Endothelial cell of umbilical vein (primary cell): ENCODE results near the gene JAZF1. TPM values are rescaled to one million over a fixed set of nuclear protein-coding genes. Genes with fewer than 3 reads are reported as not detected.

Source experiments
- BruUV-seq: library from RNA; stranded (reverse); fragments of 400-500 nt; replicated peaks from 2 replicates; lab custom pipeline; 2021; lab: Mats Ljungman, UMichigan
- CTCF ChIA-PET: fragments of 300-600, 350-600 bp; sonication (Branson Sonifier 250); formaldehyde crosslinking; loops from one replicate; lab custom pipeline; 2021; ENCODE audit warnings: antibody characterized with exemption, inconsistent platforms; lab: Charles Lee
- POLR2A ChIA-PET: fragments of 300-600, 350-600 bp; sonication (Branson Sonifier 250); formaldehyde crosslinking; loops from one replicate; lab custom pipeline; 2021; ENCODE audit warnings: antibody characterized with exemption, inconsistent platforms; lab: Charles Lee
- DNase-seq: peaks from one replicate; pipeline ENCODE4 v3.0.0-alpha.2; 2011; ENCODE audit warnings: low read depth, low spot score
- FAIRE-seq: peaks from 2 replicates; lab custom pipeline; 2011; peaks lifted over from hg19 to GRCh38; lab: Jason Lieb, UNC
- H2AFZ ChIP-seq: 2 replicates; pipeline ENCODE4 v1.6.0; 2012; ENCODE audit warnings: low read depth, low read length, control low read depth, inconsistent platforms
- H3K27ac ChIP-seq: 2 replicates; pipeline ENCODE4 v1.5.1; 2011; ENCODE audit warnings: low read depth, mild to moderate bottlenecking, control low read depth, low read length, moderate library complexity; ENCODE audit not compliant: insufficient read depth
- H3K27me3 ChIP-seq, 2 experiments: 2 replicates each; pipeline versions ENCODE4 v1.6.0 to v1.6.1; 2011; ENCODE audit warnings: low read length in 2 of 2, mixed read lengths in 1 of 2; ENCODE audit not compliant: control insufficient read depth in 2 of 2, insufficient read depth in 2 of 2
- H3K36me3 ChIP-seq, 2 experiments: 2 replicates in 1 of 2; 3 replicates in 1 of 2; pipeline ENCODE4 v1.5.1; 2011; ENCODE audit warnings: low read length in 2 of 2, mild to moderate bottlenecking in 1 of 2, moderate library complexity in 1 of 2; ENCODE audit not compliant: control insufficient read depth in 2 of 2, insufficient read depth in 2 of 2; ENCODE audit errors: extremely low read depth in 1 of 2
- H3K4me1 ChIP-seq: 3 replicates; pipeline ENCODE4 v1.5.1; 2011; ENCODE audit warnings: mild to moderate bottlenecking, low read length; ENCODE audit not compliant: control insufficient read depth, insufficient read depth; ENCODE audit errors: extremely low read depth
- H3K4me2 ChIP-seq: 2 replicates; pipeline ENCODE4 v1.6.1; 2011; ENCODE audit warnings: low read length, control low read depth, mixed read lengths; ENCODE audit not compliant: insufficient read depth
- H3K4me3 ChIP-seq, 3 experiments: fragments of 200-600 bp in 1 of 3; sonication (generic), shearing (Covaris generic) in 1 of 3; replicated peaks in 1 of 3; 2 replicates each; pipeline ENCODE4 v1.5.1; 2011 to 2016; ENCODE audit warnings: control low read depth in 3 of 3, low read length in 3 of 3, mild to moderate bottlenecking in 2 of 3, inconsistent platforms in 1 of 3, low read depth in 1 of 3, moderate library complexity in 1 of 3; ENCODE audit not compliant: insufficient read depth in 1 of 3
- H3K79me2 ChIP-seq: 2 replicates; pipeline ENCODE4 v1.6.0; 2012; ENCODE audit warnings: low read length, inconsistent platforms; ENCODE audit not compliant: control insufficient read depth, insufficient read depth
- H3K9ac ChIP-seq: replicated peaks from 2 replicates; pipeline ENCODE3; 2011; ENCODE audit warnings: low read length, control low read depth; ENCODE audit not compliant: insufficient read depth; ENCODE audit errors: extremely low read depth
- H3K9me1 ChIP-seq: replicated peaks from 3 replicates; pipeline ENCODE4 v1.6.0; 2011; ENCODE audit warnings: mild to moderate bottlenecking, low read length; ENCODE audit not compliant: control insufficient read depth, insufficient read depth; ENCODE audit errors: extremely low read depth
- H3K9me3 ChIP-seq: replicated peaks from 2 replicates; pipeline ENCODE4 v1.5.1; 2012; ENCODE audit warnings: low read length, inconsistent platforms; ENCODE audit not compliant: control insufficient read depth, insufficient read depth
- H4K20me1 ChIP-seq: replicated peaks from 2 replicates; pipeline ENCODE3; 2011; ENCODE audit warnings: mild to moderate bottlenecking, low read length; ENCODE audit not compliant: control insufficient read depth, insufficient read depth; ENCODE audit errors: extremely low read depth
- CTCF ChIP-seq, 2 donors: IDR thresholded peaks; 1 replicate in 1 of 2; 2 replicates in 1 of 2; pipeline ENCODE4 v1.5.1; 2011; ENCODE audit warnings: low read length in 2 of 2, mild to moderate bottlenecking in 2 of 2, moderate library complexity in 2 of 2, control low read depth in 1 of 2, inconsistent platforms in 1 of 2, low read depth in 1 of 2; ENCODE audit not compliant: insufficient read depth in 1 of 2; ENCODE audit errors: extremely low read depth in 1 of 2
- EZH2 ChIP-seq: IDR thresholded peaks from 2 replicates; pipeline ENCODE4 v1.6.1; 2012; ENCODE audit warnings: borderline replicate concordance, low read depth, mild to moderate bottlenecking, moderate library complexity, low read length, inconsistent platforms; ENCODE audit not compliant: severe bottlenecking
- FOS ChIP-seq: IDR thresholded peaks from 2 replicates; pipeline ENCODE4 v1.6.1; 2011; ENCODE audit warnings: mild to moderate bottlenecking, low read length, moderate library complexity, borderline replicate concordance; ENCODE audit not compliant: insufficient read depth
- GATA2 ChIP-seq: IDR thresholded peaks from 2 replicates; pipeline ENCODE4 v1.7.0; 2011; ENCODE audit warnings: low read depth, mild to moderate bottlenecking, moderate library complexity, mixed read lengths, low read length; ENCODE audit not compliant: insufficient read length, insufficient read depth
- JUN ChIP-seq: IDR thresholded peaks from 2 replicates; pipeline ENCODE4 v1.6.1; 2011; ENCODE audit warnings: borderline replicate concordance, low read depth; ENCODE audit not compliant: insufficient read length, insufficient read depth
- MYC ChIP-seq: IDR thresholded peaks from one replicate; pipeline ENCODE4 v1.6.1; 2011; ENCODE audit warnings: mild to moderate bottlenecking, low read depth, low read length
- POLR2A ChIP-seq: IDR thresholded peaks from 2 replicates; pipeline ENCODE4 v1.6.1; 2012; ENCODE audit warnings: low read depth, mild to moderate bottlenecking, control low read depth, low read length
- POLR2AphosphoS5 ChIP-seq: IDR thresholded peaks from 2 replicates; pipeline ENCODE4 v1.6.1; 2012; ENCODE audit warnings: low read depth, mild to moderate bottlenecking, control low read depth, low read length, moderate library complexity; ENCODE audit not compliant: insufficient read depth
- dilution Hi-C: fragments of 300-500 bp; cut with MboI; formaldehyde crosslinking; loops from one replicate; pipeline ENCODE4 v1.15.0; 2019; ENCODE audit warnings: low sequenced_read_pairs; ENCODE audit not compliant: extremely low pct_ligation_motif_present
- intact Hi-C: fragments of 100-400 bp; cut with micrococcal nuclease; formaldehyde crosslinking; loops from one replicate; pipeline ENCODE4 v1.10.0; 2022
- polyA plus RNA-seq, 4 experiments: library from polyadenylated mRNA; depleted of rRNA in 3 of 4; stranded (reverse) in 3 of 4; unstranded in 1 of 4; fragments of >200 nt; gene quantifications; 2 replicates each; pipeline versions ENCODE4 v1.2.1 to v1.2.3, GENCODE V29; 2011 to 2012; ENCODE audit warnings: missing spikeins in 1 of 4
- total RNA-seq: library from RNA; stranded (reverse); gene quantifications from 2 replicates; pipeline ENCODE4 v1.2.3, GENCODE V29; 2021

The JAZF1 gene
- total and polyA plus RNA-seq, 2 donors (not counting 3 experiments of a cell fraction or from before 2014, with no cell fraction given): 2.5 to 16.9 TPM

- H3K4me2 ChIP-seq: no peak overlapping the region
- H3K27ac ChIP-seq: no peak overlapping the region
- H3K9me3 ChIP-seq: no peaks in the 10 kb centered on the region
- ChIA-PET POLR2A (no interaction called here), CTCF (interaction anchor here (1.1 kb wide), 1 partner anchor 12 kb away, joined by 4 read pairs; no protein-coding TSS in a partner anchor)
- H3K36me3 ChIP-seq: no peaks in the 10 kb centered on the region
- TF ChIP-seq MYC (no peak), GATA2 (no peak), EZH2 (no peak), CTCF (IDR thresholded peaks at IDR 0.05; ENCODE audit: extremely low read depth in 1 of 2, insufficient read depth in 1 of 2, low read depth in 1 of 2, low read length in 2 of 2) (no peak), JUN (no peak), POLR2AphosphoS5 (no peak), FOS (no peak), POLR2A (no peak)
- FAIRE-seq (no peak), DNase-seq (no peak)
- peaks cover 7% of the 10 kb centered on the region for H3K4me1 ChIP-seq
- no peak overlapping the region for H2AFZ ChIP-seq
- H3K79me2 ChIP-seq: no peaks in the 10 kb centered on the region
- BruUV-seq: no TSS peak
- H4K20me1 ChIP-seq: peaks cover 6% of the 10 kb centered on the region
- H3K4me3 ChIP-seq: no peak overlapping the region
- dilution Hi-C loops (no loop called here), intact Hi-C loops (no loop called here)
- no peaks in the 10 kb centered on the region for H3K9me1 ChIP-seq
- no peak overlapping the region for H3K9ac ChIP-seq
- H3K27me3 ChIP-seq: no peaks in the 10 kb centered on the region
These were observed 98.5 kb downstream of the JAZF1 start for GRCh38 chr7:28082071-28082470.
